ENCODE measurements around the gene ITIH3.

DNA sequence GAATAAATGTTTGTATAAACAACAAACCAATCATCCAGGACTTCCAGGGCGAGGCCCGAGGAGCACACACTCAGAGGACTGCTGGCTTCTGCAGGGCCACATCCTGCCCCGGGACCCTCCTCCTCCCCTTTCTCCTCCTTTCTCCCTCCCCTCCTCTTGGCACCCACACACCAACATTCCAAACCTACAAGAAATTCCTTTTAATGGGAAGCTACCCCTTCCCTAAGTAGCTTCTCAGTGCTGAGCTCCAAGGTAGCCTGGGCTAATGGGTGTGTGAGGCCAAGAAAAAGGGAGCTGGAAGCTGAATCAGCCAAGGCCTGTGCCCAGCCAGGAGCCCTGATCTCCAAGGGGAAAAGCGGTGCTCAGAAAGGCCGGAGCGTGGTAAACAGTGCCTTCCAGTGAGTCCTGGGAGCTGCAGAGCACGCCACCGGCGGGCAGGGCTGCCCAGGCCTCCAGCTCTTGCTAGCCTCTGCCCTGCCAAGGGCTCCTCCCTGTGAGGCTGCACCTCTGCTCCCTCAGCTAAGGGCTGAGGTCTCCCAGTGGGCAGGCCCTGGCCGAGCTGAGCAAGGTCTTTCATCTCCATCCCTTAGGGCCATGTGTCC lies 3.9 kb downstream of the ITIH3 start:
- TF ChIP-seq, protein P1, sequence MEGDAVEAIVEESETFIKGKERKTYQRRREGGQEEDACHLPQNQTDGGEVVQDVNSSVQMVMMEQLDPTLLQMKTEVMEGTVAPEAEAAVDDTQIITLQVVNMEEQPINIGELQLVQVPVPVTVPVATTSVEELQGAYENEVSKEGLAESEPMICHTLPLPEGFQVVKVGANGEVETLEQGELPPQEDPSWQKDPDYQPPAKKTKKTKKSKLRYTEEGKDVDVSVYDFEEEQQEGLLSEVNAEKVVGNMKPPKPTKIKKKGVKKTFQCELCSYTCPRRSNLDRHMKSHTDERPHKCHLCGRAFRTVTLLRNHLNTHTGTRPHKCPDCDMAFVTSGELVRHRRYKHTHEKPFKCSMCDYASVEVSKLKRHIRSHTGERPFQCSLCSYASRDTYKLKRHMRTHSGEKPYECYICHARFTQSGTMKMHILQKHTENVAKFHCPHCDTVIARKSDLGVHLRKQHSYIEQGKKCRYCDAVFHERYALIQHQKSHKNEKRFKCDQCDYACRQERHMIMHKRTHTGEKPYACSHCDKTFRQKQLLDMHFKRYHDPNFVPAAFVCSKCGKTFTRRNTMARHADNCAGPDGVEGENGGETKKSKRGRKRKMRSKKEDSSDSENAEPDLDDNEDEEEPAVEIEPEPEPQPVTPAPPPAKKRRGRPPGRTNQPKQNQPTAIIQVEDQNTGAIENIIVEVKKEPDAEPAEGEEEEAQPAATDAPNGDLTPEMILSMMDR (IDR thresholded peaks at IDR 0.05; ENCODE audit: low read depth, low read length): no peak
- TF ChIP-seq MYC (IDR thresholded peaks at IDR 0.05; ENCODE audit: low read depth, low read length): no peak

Measured in NB4 (cell line).